Neural cell (in vitro differentiated cells): ENCODE data around the gene CAPS.

Source experiments
- CTCF ChIP-seq: fragments of 450-650 bp; IDR thresholded peaks from 2 replicates; pipeline ENCODE4 v1.5.1; 2014; ENCODE audit warnings: antibody characterized with exemption, mild to moderate bottlenecking, moderate library complexity; ENCODE audit not compliant: poor library complexity, severe bottlenecking
- EP300 ChIP-seq: fragments of 450-650 bp; conservative IDR thresholded peaks from 2 replicates; pipeline ENCODE4 v1.6.1; 2014; ENCODE audit warnings: antibody characterized with exemption, mild to moderate bottlenecking, moderate library complexity; ENCODE audit not compliant: poor library complexity, severe bottlenecking
- EZH2 ChIP-seq: fragments of 200-600, 300-800 bp; shearing (Covaris generic), sonication (generic); IDR thresholded peaks from 2 replicates; pipeline ENCODE4 v1.6.1; 2014; ENCODE audit warnings: antibody characterized with exemption, low read length, borderline replicate concordance, mild to moderate bottlenecking; ENCODE audit not compliant: insufficient read depth, poor library complexity, severe bottlenecking
- MXI1 ChIP-seq: fragments of 450-650 bp; conservative IDR thresholded peaks from 2 replicates; pipeline ENCODE4 v1.6.1; 2014; ENCODE audit warnings: antibody characterized with exemption, mild to moderate bottlenecking; ENCODE audit not compliant: poor library complexity, severe bottlenecking
- POLR2AphosphoS5 ChIP-seq: IDR thresholded peaks from 2 replicates; pipeline ENCODE4 v1.6.1; 2012
- RAD21 ChIP-seq: fragments of 450-650 bp; conservative IDR thresholded peaks from 2 replicates; pipeline ENCODE4 v1.6.1; 2014; ENCODE audit warnings: antibody characterized with exemption, mild to moderate bottlenecking, moderate library complexity
- REST ChIP-seq: IDR thresholded peaks from 2 replicates; pipeline ENCODE4 v1.6.1; 2012; ENCODE audit warnings: borderline replicate concordance
- SMC3 ChIP-seq: fragments of 450-650 bp; conservative IDR thresholded peaks from 2 replicates; pipeline ENCODE4 v1.6.1; 2014; ENCODE audit warnings: antibody characterized with exemption, mild to moderate bottlenecking, moderate library complexity; ENCODE audit not compliant: poor library complexity
- TAF1 ChIP-seq: IDR thresholded peaks from 2 replicates; pipeline ENCODE4 v1.6.1; 2012; ENCODE audit warnings: low read depth

GRCh38 chr19:5903624-5904351 lies 10.3 kb upstream of the CAPS start, which contains the start of gene NDUFA11:
- TF ChIP-seq CTCF (no peak), REST (peak; percentile 44), EZH2 (no peak), EP300 (peak; percentile 68), POLR2AphosphoS5 (peak; percentile 95), TAF1 (peak; percentile 59), RAD21 (peak; percentile 52), MXI1 (peak; percentile 97), SMC3 (peak; percentile 53)
